ENCODE measurements around the gene GPR22.

Gene GPR22, protein sequence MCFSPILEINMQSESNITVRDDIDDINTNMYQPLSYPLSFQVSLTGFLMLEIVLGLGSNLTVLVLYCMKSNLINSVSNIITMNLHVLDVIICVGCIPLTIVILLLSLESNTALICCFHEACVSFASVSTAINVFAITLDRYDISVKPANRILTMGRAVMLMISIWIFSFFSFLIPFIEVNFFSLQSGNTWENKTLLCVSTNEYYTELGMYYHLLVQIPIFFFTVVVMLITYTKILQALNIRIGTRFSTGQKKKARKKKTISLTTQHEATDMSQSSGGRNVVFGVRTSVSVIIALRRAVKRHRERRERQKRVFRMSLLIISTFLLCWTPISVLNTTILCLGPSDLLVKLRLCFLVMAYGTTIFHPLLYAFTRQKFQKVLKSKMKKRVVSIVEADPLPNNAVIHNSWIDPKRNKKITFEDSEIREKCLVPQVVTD

DNA sequence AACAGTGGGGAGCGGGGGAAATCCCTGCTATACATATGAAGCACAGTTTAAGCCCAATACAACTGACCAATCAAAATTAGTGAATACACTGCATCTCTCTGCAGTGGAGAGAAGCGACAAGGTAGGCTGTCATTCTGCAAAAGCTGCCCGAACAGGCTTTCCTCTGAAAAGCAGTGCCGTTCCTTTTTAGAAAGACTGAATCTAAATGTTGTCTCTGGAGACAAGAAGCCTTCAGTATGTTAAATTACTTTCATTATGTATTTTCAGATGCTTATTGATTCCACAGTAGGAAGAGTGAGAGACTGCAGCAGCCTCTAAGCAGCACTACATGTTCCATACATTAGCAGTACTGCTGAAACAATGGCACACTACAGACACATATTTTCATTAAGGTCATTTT, at the start of gene GPR22:
GPR22 (plus strand) TSS at position 129 of the 400 bp plus-strand sequence. CDS start 4,004 bp downstream, outside the sequence.
- DNase-seq, result no peak

DNA sequence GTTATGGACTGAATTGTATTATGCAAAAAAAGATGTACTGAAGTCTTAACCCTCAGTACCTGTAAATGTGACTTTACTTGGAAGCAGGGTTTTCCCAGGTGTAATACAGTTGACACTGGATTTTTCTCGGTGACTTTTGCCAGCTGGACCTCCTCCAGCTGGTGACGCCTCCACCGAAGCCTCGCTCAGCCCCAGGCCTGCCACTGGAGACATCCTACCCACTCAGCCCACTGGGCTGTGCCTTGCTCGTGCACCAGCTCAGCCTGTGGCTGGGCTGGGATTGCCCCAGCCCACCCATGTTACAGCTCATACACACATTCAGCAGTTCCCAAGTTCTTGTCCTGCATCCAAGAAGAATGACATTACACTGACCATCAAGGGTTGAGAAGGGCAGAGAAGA, 42.4 kb upstream of the GPR22 start:
- DNase-seq, result no peak

DNA sequence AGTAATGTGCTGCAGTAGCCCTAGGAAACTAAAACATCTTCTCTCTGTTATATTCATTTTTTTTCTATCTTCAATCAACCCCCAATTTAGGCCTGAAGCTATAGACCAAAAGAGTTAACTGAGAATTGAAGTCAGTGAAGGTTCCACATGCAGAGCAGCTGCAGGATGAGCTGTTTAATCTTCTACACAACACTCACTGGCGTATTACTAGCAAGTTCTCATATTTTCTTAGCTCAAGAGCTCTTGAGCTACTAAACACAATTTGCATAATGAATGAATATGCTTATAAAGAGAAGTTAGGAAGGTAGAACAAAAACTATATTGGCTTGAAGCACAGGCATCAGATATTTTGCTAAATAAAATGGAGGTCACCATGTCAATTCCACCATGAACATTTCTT, 41.2 kb upstream of the GPR22 start:
- no peak for DNase-seq

DNA sequence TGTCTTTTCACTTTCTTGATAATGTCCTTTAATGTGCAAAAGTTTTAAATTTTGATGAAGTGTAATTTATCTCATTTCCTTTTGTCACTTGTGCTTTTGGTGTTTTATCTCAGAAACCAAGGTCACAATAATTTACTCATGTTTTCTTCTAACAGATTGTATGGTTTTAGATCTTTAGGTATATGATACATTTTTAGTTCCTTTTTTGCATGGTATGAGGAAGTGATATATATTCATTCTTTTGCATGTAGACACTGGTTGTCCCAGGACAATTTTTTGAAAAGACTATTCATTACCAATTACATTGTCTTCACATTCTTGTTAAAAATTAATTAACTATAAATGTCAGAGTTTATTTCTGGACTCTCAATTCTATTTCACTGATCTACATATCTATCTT, 39.8 kb upstream of the GPR22 start:
- no peak for DNase-seq

DNA sequence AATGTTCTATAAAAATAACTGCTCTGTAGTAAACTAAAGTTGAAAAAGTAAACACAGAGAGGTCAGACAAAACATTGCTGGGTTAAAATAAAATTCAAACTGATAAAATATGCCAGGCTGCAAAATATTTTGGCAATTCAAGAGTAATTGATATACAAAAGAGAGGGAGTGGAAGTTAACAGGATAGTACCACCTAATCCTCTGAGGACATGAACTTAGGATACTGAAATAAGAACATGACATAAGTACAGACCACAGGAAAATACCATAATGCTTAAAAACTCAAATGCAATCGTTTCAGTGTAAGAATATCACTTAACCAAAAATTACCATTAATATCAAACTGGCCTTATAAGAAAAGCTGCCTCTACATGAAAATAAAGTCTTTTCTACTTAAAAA, 37.6 kb upstream of the GPR22 start:
- no peak for DNase-seq

DNA sequence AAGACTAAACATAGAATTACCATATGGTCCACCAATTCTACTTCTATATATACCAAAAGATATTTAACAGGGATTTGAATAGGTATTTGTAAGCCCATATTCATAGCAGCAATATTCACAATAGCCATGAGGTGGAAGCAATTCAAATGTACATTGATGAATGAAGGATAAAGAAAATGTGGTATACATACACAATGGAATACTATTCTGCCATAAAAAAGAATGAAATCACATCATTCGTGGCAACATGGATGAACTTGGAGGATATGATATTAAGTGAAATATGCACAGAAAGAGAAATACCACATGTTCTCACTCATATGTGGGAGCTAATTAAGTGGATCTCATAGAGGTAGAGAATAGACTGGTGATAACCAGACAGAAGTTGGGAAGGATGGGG, 34.1 kb upstream of the GPR22 start:
- DNase-seq, result no peak

DNA sequence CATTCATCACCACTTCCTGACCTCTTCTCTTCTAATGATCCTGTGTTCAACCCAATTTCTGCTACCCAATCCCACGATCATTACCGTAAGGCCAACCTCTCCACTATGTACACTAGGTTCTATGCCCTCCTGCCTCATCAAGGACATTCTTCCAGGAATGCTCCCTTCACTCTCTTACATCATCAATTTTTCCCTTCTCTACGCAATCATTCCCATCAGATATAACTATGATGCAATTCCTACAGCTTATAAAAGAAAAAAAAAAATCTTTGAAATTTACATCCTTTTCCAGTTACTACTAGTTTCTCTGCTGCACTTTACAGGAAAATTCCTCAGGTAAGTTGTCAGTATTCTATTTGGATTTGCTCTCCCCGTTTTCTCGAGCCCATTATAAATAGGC, 30.8 kb upstream of the GPR22 start:
- DNase-seq, result no peak

DNA sequence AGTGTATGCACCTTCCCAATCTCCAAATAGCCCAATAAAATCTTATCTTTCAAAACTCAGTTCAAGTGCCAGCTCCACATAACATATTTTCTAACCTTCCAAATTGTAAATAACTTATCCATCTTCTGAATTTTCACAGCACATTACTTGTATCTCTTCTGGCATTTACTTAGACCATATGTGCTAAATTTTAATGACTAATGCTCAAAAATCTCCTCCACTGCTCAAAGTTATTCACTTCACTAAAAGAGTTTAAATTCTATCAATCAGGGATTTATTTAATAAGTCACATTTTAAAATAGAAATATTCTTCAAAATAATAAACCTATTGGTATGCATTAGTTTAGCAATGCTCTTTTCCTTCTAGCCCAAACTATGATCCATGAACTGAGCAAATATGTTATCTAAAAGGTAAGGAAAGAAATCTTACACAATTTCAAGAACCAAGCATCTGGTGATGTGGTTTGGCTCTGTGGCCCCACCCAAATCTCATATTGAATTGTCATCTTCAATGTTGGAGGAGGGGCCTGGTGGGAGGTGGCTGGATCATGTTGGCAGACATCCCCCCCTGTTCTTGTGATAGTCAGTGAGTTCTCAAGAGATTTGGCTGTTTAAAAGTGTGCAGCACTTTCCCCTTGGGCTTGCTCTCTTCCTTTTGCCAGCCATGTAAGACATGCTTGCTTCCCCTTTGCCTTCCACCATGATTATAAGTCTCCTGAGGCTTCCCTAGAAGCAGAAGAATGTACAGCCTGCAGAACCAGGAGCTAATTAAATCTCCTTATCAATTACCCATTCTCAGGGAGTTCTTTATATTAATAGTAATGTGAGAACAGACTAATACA, 28.1 kb upstream of the GPR22 start:
- DNase-seq, result no peak

DNA sequence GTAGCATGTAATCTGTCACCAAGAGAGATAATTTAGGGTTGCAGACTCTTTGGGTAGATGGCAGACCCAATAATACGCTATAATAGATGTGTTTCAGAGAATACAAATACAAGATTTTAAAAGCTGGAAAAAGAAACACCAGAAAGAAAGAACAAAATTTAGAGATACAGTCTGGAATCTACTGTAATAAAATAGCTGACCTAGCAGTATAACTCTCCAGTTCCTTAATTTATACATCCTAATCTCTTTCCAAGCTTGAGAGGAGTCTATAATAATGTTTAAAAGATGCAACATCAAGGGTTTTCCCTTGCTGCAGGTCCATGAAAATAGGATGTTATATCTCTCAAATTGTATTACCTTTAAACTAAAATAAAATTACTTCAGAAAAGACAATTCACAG, 27.2 kb upstream of the GPR22 start:
- DNase-seq, result no peak

DNA sequence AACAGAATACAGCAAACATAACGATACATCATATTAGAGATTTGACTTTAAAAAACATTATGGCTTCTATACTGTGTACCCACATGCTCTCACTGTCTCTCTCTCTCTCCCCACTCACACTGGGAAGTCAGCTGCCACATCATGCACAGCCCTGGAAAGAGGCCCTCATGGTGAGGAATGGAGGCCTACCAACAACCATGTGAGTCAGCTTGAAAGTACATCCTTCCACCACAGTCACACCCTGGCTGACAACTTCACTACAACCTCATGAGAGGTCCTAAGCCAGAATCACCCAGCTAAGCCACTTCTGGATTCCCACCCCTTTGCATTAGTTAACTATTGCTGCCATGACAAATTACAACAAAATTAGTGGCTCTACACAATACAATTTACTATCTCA, 23.3 kb upstream of the GPR22 start:
- no peak for DNase-seq

DNA sequence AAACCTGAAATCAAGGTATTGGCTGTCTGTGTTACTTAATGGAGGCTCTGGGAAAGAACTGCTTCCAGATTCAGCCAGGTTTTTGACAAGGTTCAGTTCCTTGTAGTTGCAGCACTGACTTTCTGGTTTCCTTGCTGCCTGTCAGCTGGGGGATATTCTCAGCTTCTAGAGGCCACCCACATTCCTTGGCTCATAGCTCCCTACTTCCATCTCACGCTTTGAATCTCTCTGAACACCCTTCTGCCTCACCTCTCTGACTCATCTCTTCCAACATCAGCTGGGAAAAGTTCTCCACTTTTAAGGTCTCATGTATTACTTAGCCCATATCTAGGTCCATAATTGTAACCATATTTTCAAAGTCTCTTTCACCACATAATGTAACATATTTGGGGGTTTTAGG, 22.9 kb upstream of the GPR22 start:
- no peak for DNase-seq

DNA sequence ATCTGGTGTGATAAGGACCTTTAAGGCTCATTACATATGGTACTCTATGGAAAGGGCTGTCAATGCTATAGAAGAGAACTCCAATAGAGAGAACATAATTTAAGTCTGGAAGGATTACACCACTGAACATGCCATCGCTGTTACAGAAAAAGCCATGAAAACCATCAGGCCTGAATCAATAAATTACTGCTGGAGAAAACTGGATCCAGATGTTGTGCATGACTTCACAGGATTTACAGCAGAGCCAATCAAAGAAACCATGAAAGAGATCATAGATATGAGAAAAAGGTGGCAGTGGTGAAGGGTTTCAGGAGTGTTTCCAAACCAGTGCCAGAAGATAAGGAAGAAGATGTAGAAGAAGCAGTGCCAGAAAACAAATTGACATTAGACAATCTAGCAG, 18.9 kb upstream of the GPR22 start:
- DNase-seq, result no peak

DNA sequence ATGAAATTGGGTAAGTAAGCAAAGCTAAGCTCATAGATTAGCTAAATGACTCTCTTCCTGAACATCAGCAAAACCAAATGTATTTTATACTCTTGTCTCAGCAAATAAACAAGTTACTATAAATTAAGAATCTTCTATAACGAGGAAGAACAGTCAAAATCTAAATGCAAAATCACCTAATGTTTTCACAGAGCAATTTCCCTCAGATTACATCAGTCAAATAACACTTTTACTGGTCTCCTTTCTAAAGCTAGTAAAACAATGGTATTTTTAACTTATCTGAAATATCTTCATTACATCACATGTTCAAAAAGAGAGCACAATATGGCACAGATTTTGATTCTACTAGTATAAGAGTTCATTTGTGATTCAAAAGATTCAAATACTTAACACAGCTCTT, 16.5 kb upstream of the GPR22 start:
- DNase-seq, result no peak

DNA sequence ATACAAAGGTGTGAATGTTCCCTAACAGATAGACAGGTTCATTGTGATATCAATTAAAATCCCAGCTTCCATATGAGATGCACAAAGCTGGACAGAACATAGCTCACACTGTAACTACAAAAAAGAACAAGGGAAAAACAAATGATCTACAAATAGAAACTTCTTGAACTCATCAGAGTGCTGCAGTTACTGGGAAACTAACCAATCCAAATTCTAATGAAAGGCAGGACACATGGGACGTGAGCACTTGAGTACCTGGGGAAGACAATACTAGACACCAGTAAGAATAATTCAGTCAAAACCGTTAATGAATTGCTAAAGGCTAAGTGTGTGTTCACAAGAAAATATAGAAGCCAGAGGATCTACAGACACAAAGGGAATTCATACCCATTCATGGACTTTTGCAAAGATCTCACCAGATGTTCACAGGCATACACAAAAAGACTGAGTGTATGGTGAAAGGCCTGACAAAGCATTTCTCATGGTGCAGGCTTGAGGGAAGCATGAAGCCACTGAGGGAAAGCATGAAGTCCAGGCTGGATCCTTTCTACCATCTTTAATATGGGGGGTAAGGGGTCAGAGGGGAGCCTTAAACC, 7.8 kb upstream of the GPR22 start:
- DNase-seq, result no peak

DNA sequence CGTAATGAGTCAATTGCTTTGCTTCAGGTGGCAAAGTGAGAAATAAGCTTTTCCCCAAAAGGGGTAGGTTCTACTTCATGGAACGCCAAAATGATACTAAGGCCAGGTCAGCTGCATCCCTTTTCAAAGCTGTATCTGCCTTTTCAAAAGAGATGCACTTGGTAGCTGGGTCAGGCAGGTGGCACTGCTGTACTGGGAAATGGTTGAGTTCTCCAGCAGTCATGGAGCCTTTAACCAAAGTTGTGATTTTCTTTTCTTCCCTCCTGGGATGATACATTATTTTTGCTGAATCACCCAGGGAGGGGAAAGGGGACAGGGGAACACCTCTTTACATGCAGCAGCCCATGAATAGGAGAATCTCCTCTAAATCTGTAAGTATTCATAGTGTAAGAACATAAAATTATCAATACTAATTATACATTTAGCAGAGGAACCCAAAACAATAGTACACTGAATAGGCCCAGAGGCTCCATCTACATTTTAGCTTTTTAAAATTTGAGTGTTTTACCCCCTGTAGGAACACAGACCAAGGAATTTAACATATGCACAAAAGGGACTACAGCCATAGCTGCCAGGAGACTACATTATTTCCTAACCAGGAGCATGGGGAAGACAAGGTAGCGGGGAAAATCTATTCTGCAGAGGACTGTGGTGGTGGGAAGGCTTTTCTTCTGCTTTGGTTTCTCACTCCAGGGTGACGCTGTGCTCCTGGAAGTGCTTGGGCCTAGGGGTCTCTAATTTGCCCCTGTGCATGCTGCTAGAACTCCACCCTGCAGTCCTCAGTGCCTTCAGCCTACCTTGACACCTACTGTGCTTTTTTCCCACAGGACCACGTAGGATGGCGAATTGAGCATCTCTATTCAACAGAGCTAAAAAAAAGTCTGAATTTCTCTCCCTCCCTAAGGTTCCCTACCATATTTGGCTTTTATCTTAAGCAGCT, 6.4 kb upstream of the GPR22 start:
- DNase-seq, result peak; percentile 1

DNA sequence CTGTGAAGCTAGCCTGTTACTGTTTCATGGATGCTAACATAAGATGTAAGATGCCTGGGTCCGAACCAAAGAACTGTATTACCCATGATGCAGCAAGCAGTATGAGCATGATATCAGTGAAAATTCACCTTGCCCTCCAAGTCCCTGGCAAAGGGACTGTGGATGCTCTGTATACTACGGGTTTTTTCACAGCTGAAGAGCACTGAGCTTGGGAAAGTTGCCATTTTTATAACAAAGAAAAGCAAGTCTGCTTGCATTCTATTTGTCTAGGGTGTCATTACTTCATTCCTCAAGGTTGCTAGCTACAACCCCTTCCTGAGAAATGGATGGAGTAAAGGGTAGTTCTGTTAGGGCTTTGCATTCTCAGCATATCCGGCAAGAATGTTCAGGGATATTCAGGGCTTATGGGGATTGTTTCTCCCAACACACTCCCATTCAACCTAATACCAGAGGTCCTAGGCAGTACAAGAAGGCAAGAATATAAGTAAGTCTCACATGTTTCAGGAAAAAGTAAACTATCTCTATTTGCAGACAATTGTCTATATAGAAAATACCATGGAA, 5.1 kb upstream of the GPR22 start:
- DNase-seq, result no peak

DNA sequence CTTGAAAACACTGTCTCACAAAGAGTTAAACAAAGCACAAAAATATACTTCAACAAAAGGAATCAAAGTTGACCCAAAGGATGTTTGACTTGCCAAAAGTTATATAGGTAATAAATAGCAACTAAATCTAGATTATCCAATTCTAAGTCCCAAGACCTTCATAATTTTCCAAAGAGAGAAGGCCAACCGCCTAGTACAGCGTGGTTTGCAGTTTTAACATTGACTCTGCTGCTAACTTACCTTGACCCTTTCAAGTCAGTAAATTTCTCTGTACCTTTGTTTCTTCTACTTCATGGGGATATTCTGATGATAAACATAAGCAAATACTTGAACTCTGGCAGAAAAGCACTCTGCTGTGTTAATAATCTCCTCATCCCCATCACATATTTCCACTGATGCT, 1.9 kb upstream of the GPR22 start:
- DNase-seq, result no peak

DNA sequence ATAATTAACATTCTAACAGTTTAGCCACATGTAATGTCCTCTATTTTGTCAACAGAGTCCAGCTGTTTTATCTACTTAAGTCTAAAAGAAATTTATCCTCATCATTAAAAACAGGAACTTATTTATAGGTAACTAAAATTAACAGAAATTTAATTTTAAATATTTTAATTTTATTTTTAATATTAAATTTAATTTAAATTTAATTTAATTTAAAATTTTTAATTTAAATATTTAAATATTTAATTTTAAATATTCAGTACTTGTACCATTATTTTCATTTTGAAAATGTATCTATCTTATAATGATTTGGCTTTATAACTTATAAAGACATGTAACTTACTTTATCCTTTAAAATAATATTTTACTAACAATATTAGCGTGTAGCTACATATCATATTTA, 1.0 kb upstream of the GPR22 start:
- no peak for DNase-seq

DNA sequence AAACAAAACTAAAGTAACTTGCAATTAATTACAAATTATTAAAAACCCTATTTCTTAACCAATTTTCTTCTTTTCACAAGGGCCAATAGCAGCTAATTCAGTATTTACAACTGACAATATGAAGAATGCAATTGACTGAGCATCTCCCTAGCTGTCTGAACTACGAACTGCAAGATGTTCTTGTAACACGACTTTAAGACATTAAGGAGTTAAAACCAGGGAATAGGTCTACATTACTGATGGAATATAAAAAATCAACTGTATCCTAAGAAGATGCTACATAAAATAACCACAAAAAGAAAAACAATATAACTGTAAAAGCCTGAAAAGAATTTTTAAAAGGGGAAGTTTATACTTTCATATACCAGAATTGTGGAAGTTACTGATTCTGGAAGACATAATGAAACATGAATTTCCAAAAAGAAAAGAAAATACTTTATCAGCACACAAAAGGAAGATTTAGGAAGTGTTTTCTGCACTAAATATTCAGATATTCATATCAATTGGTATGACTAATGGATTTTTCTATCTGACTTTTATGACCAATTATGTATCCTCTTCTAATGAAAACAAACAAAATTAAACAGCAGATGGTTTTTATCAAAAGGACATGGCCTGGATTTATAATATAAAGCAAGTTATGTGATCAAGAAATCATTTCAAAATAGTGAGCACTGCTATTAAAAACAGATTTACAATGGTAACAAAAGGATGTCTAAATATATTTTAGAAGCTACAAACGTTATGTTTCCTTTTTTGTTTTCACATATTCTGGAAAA, 1.6 kb downstream of the GPR22 start:
- DNase-seq, result no peak

DNA sequence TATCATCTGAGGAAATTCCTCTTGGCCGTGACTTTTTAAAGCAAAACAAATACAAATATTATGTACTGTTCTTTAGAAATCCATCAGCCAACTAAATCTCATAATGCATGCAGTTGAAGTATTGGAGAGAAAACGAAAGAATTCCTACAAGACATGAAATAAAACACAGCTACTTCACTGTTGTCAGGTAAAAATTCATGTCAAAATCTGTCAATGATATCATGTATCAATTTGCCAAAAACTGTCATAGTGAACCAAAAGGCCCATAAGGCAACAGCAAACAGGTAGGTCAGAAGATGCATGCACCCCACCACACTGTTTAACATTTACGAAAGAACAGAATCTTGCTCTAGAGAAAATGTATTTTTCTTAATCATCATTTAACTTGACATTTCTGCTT, 2.3 kb downstream of the GPR22 start:
- no peak for DNase-seq

DNA sequence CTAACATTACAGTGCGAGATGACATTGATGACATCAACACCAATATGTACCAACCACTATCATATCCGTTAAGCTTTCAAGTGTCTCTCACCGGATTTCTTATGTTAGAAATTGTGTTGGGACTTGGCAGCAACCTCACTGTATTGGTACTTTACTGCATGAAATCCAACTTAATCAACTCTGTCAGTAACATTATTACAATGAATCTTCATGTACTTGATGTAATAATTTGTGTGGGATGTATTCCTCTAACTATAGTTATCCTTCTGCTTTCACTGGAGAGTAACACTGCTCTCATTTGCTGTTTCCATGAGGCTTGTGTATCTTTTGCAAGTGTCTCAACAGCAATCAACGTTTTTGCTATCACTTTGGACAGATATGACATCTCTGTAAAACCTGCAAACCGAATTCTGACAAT, 4.3 kb downstream of the GPR22 start:
- DNase-seq, result no peak

DNA sequence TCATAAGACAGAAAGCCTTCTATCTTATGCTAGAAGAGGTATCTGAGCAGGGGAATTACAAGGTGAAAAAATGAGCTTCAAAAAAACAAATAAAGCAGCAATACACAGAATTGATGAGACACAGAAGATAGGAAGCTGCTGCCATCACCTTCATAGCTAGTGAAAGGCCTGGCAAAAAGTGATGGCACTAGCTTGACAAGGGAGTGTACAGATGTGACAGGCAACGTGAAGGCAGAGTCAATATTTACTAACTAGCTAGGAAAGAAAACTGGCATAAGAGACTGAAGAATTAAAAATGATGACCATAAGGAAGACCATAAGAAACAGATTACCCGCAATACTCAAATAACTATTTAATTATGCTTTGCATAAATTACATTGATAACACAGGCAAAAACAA, 9.4 kb downstream of the GPR22 start:
- no peak for DNase-seq

Data from NCI-H446 treated with DMSO at 0.1 percent for 48 hours (cell line).